Adrenal gland (tissue), 5 donors: ENCODE results near the gene MLKL.

Experiments
- CTCF ChIP-seq, 6 experiments: fragments of 450-650 bp in 4 of 6; fragments of 200-600 bp in 2 of 6; sonication (generic) in 1 of 6; IDR thresholded peaks; 1 replicate in 5 of 6; 2 replicates in 1 of 6; pipeline versions ENCODE4 v1.5.1 to v1.8.0; 2016 to 2021; ENCODE audit warnings: antibody characterized with exemption in 6 of 6, mild to moderate bottlenecking in 2 of 6, moderate library complexity in 1 of 6
- POLR2A ChIP-seq, 2 donors: fragments of 450-650 bp; IDR thresholded peaks; one replicate each; pipeline ENCODE4 v1.6.1; 2017; ENCODE audit warnings: antibody characterized with exemption in 2 of 2, mild to moderate bottlenecking in 2 of 2, moderate library complexity in 1 of 2
- donor health status: DM: no; HTN: no; CAD: no.

GRCh38 chr16:74716355-74716754 lies 15.7 kb upstream of the MLKL start:
- TF ChIP-seq CTCF (IDR thresholded peaks at IDR 0.05) = no peak
- no peak for TF ChIP-seq POLR2A (IDR thresholded peaks at IDR 0.05)
